ENCODE data around the gene OOSP4B. TPM values are rescaled to one million over a fixed set of nuclear protein-coding genes. Genes with fewer than 3 reads are reported as not detected.
"Not testable (repeated sequence)": the region's sequence is repeated elsewhere in the genome, so short reads cannot be mapped to it uniquely, and the experiment has no call there.

The OOSP4B gene
- total RNA-seq: not detected in 2 replicates

GRCh38 chr11:60016881-60017280, at the start of gene OOSP4B:
OOSP4B (plus strand) TSS chr11:60017181.
- no peaks in the 10 kb centered on the region for H3K36me3 Mint-ChIP-seq (ENCODE audit: low read depth)
- H3K9me3 Mint-ChIP-seq: no peaks in the 10 kb centered on the region
- H3K4me3 Mint-ChIP-seq: no peak within 1 kb of the TSS
- H3K4me1 Mint-ChIP-seq (ENCODE audit: low read depth): no peaks in the 10 kb centered on the region
- DNase-seq (ENCODE audit: low spot score): no peak
- intact Hi-C loops (cut with micrococcal nuclease): no loop called here
- H3K27ac Mint-ChIP-seq: no peak within 1 kb of the TSS
- peaks cover 2% of the 10 kb centered on the region for H3K27me3 Mint-ChIP-seq (ENCODE audit: insufficient read depth)

- Mint-ChIP-seq H3K27ac (no peak overlapping the region), H3K9me3 (no peaks in the 10 kb centered on the region), H3K4me3 (no peak overlapping the region), H3K27me3 (ENCODE audit: insufficient read depth) (no peaks in the 10 kb centered on the region), H3K36me3 (ENCODE audit: low read depth) (no peaks in the 10 kb centered on the region), H3K4me1 (ENCODE audit: low read depth) (no peaks in the 10 kb centered on the region)
- DNase-seq (ENCODE audit: low spot score): no peak
- intact Hi-C loops (cut with micrococcal nuclease): no loop called here
Observed at GRCh38 chr11:59967677-59968394, 49.1 kb upstream of the OOSP4B start.

- no peaks in the 10 kb centered on the region for H3K36me3 Mint-ChIP-seq (ENCODE audit: low read depth)
- no peaks in the 10 kb centered on the region for H3K9me3 Mint-ChIP-seq
- no peaks in the 10 kb centered on the region for H3K4me1 Mint-ChIP-seq (ENCODE audit: low read depth)
- no peak overlapping the region for H3K27ac Mint-ChIP-seq
- DNase-seq (ENCODE audit: low spot score): no peak
- no peaks in the 10 kb centered on the region for H3K27me3 Mint-ChIP-seq (ENCODE audit: insufficient read depth)
- intact Hi-C loops (cut with micrococcal nuclease): no loop called here
- H3K4me3 Mint-ChIP-seq: no peak overlapping the region
Observed at GRCh38 chr11:59968395-59968783, 48.6 kb upstream of the OOSP4B start.

DNA sequence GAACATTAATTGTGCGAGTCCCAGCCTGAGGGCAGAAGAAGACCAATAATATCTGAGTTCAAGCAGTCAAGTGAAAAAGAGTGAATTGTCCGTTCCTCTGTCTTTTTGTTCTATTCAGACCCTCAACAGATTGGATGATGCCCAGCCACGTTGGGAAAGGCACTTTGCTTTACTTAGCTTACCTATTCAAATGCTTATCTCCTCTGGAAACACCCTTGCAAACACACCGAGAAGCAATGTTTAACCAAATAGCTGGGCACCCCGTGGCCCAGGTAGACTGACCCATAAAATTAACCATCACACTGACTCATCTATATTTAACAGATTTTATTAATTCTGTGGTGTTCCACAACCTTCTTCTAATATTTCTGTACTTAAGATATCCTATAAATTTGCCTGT, 43.9 kb upstream of the OOSP4B start:
- Mint-ChIP-seq H3K27me3 (ENCODE audit: insufficient read depth) (peaks cover under 1% of the 10 kb centered on the region), H3K4me1 (ENCODE audit: low read depth) (no peaks in the 10 kb centered on the region), H3K27ac (no peak overlapping the region), H3K9me3 (no peaks in the 10 kb centered on the region), H3K4me3 (no peak overlapping the region), H3K36me3 (ENCODE audit: low read depth) (no peaks in the 10 kb centered on the region)
- intact Hi-C loops (cut with micrococcal nuclease): no loop called here
- DNase-seq (ENCODE audit: low spot score): no peak

GRCh38 chr11:59981106-59981770, 35.7 kb upstream of the OOSP4B start:
- Mint-ChIP-seq H3K27ac (no peak overlapping the region), H3K27me3 (ENCODE audit: insufficient read depth) (peaks cover 4% of the 10 kb centered on the region), H3K4me1 (ENCODE audit: low read depth) (no peaks in the 10 kb centered on the region), H3K36me3 (ENCODE audit: low read depth) (no peaks in the 10 kb centered on the region), H3K9me3 (no peaks in the 10 kb centered on the region), H3K4me3 (no peak overlapping the region)
- intact Hi-C loops (cut with micrococcal nuclease): no loop called here
- no peak for DNase-seq (ENCODE audit: low spot score)

- intact Hi-C loops (cut with micrococcal nuclease); H3K4me3 Mint-ChIP-seq; H3K4me1 Mint-ChIP-seq (ENCODE audit: low read depth); H3K36me3 Mint-ChIP-seq (ENCODE audit: low read depth); H3K9me3 Mint-ChIP-seq; H3K27me3 Mint-ChIP-seq (ENCODE audit: insufficient read depth); H3K27ac Mint-ChIP-seq; DNase-seq (ENCODE audit: low spot score): not testable (repeated sequence)
Observed at GRCh38 chr11:59982037-59982436, 34.9 kb upstream of the OOSP4B start.

- Mint-ChIP-seq H3K4me3 (no peak overlapping the region), H3K9me3 (no peaks in the 10 kb centered on the region), H3K4me1 (ENCODE audit: low read depth) (no peaks in the 10 kb centered on the region), H3K27ac (no peak overlapping the region), H3K27me3 (ENCODE audit: insufficient read depth) (peaks cover 2% of the 10 kb centered on the region), H3K36me3 (ENCODE audit: low read depth) (no peaks in the 10 kb centered on the region)
- no peak for DNase-seq (ENCODE audit: low spot score)
- intact Hi-C loops (cut with micrococcal nuclease): no loop called here
Observed at GRCh38 chr11:59983212-59983611, 33.8 kb upstream of the OOSP4B start.

- Mint-ChIP-seq H3K4me1 (ENCODE audit: low read depth) (no peaks in the 10 kb centered on the region), H3K9me3 (peaks cover 6% of the 10 kb centered on the region), H3K27ac (no peak overlapping the region), H3K27me3 (ENCODE audit: insufficient read depth) (peaks cover 2% of the 10 kb centered on the region), H3K4me3 (no peak overlapping the region), H3K36me3 (ENCODE audit: low read depth) (no peaks in the 10 kb centered on the region)
- DNase-seq (ENCODE audit: low spot score): no peak
- intact Hi-C loops (cut with micrococcal nuclease): no loop called here
Observed at GRCh38 chr11:59984368-59984767, 32.6 kb upstream of the OOSP4B start.

GRCh38 chr11:59990421-59990820, 26.6 kb upstream of the OOSP4B start:
- DNase-seq (ENCODE audit: low spot score): no peak
- Mint-ChIP-seq H3K4me3 (no peak overlapping the region), H3K27ac (no peak overlapping the region), H3K4me1 (ENCODE audit: low read depth) (no peaks in the 10 kb centered on the region), H3K9me3 (peaks cover 12% of the 10 kb centered on the region), H3K36me3 (ENCODE audit: low read depth) (no peaks in the 10 kb centered on the region), H3K27me3 (ENCODE audit: insufficient read depth) (no peaks in the 10 kb centered on the region)
- intact Hi-C loops (cut with micrococcal nuclease): no loop called here

- H3K27ac Mint-ChIP-seq: no peak overlapping the region
Observed at GRCh38 chr11:59992425-59992824, 24.6 kb upstream of the OOSP4B start.

DNA sequence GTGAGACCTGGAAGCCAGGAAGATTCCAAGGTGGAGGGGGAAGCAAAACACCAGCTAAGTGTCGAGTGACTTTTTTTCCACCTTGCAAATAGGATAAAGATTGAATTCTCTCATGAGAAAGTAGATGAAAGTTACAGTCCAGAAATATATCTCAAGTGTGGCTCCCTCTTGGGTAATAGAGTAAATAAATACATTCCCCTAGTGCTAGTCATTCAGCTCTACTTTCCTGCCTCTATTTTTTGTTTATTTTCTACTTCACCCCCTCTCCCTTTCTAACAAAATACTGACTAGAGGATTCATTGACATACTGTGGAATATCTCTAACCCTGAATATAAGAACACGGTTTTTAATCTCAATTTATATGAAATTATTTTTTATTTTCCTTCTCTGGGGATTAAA, 19.2 kb upstream of the OOSP4B start:
- no peaks in the 10 kb centered on the region for H3K4me1 Mint-ChIP-seq (ENCODE audit: low read depth)
- no peaks in the 10 kb centered on the region for H3K27me3 Mint-ChIP-seq (ENCODE audit: insufficient read depth)
- DNase-seq (ENCODE audit: low spot score): no peak
- no peaks in the 10 kb centered on the region for H3K9me3 Mint-ChIP-seq
- no peak overlapping the region for H3K4me3 Mint-ChIP-seq
- no peaks in the 10 kb centered on the region for H3K36me3 Mint-ChIP-seq (ENCODE audit: low read depth)
- intact Hi-C loops (cut with micrococcal nuclease): no loop called here
- H3K27ac Mint-ChIP-seq: no peak overlapping the region

More at GRCh38 chr11:59992425-59992824, 24.6 kb upstream of the OOSP4B start:
- Mint-ChIP-seq H3K9me3 (peaks cover 12% of the 10 kb centered on the region), H3K4me3 (no peak overlapping the region), H3K36me3 (ENCODE audit: low read depth) (no peaks in the 10 kb centered on the region), H3K27me3 (ENCODE audit: insufficient read depth) (no peaks in the 10 kb centered on the region), H3K4me1 (ENCODE audit: low read depth) (no peaks in the 10 kb centered on the region)
- intact Hi-C loops (cut with micrococcal nuclease): no loop called here
- DNase-seq (ENCODE audit: low spot score): no peak

DNA sequence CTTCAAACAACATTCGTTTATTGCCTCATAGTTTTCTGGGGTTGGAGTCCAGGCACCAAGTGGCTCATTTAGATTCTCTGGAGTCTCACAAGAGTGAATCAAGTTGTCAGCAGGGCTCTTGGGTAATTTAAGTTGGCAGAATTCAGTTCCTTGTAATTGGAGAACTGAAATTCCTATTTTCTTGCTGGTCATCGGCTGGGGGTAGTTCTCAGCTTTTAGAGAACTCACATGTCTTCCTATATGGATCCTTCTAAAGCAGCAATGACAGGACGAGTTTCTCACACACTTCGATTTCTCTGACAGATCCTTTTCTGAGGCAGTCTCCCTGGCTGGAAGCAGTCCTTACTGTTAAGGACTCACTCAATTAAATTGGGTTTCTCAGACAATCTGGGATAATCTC, 17.3 kb upstream of the OOSP4B start:
- H3K4me1 Mint-ChIP-seq (ENCODE audit: low read depth): no peaks in the 10 kb centered on the region
- intact Hi-C loops (cut with micrococcal nuclease): no loop called here
- no peak for DNase-seq (ENCODE audit: low spot score)
- H3K9me3 Mint-ChIP-seq: no peaks in the 10 kb centered on the region
- H3K4me3 Mint-ChIP-seq: no peak overlapping the region
- H3K36me3 Mint-ChIP-seq (ENCODE audit: low read depth): no peaks in the 10 kb centered on the region
- H3K27me3 Mint-ChIP-seq (ENCODE audit: insufficient read depth): no peaks in the 10 kb centered on the region
- no peak overlapping the region for H3K27ac Mint-ChIP-seq

DNA sequence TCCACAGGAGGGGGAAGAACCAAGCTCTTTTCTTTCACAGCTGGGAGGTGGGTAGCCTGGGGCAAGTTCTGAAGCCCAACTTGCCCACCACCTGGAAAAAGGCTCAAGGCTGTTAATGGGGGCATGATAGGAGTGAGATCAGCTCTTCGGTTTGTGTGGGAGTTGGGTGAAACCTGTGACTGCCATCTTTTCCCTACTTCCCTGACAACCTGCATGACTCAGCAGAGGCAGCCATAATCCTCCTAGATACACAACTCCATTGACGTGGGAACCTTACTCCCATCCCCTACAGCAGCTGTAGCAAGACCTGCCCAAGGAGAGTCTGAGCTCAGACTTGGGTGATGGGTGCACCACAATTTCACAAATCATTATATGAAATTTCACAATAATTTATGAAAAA, 13.3 kb upstream of the OOSP4B start:
- H3K27me3 Mint-ChIP-seq (ENCODE audit: insufficient read depth): no peaks in the 10 kb centered on the region
- no peak overlapping the region for H3K4me3 Mint-ChIP-seq
- intact Hi-C loops (cut with micrococcal nuclease): no loop called here
- DNase-seq (ENCODE audit: low spot score): no peak
- H3K4me1 Mint-ChIP-seq (ENCODE audit: low read depth): no peaks in the 10 kb centered on the region
- no peaks in the 10 kb centered on the region for H3K9me3 Mint-ChIP-seq
- H3K27ac Mint-ChIP-seq: no peak overlapping the region
- H3K36me3 Mint-ChIP-seq (ENCODE audit: low read depth): no peaks in the 10 kb centered on the region

Data from activated T-helper 1 cell treated with anti-CD3 and anti-CD28 coated beads, Interleukin-12 subunit alpha, Interleukin-12 subunit beta, Interleukin-2, Interleukin-4 antibody, amounts not matched to agents 30 ng/mL and 10 ng/mL and 1 ng/mL, durations not matched to agents 14 hours and 24 hours and 36 hours (primary cell).